PC-9 (cell line): ENCODE results near the gene FRMD8. TPM values are rescaled to one million over a fixed set of nuclear protein-coding genes. Genes with fewer than 3 reads are reported as not detected.

Experiments
- Bru-seq: library from RNA; stranded (reverse); fragments of 400-500 nt; gene quantifications from one replicate; lab custom pipeline; 2021; lab: Mats Ljungman, UMichigan
- BruChase-seq, 2 experiments: library from RNA; stranded (reverse); fragments of 400-500 nt; gene quantifications; one replicate each; lab custom pipeline; 2021; lab: Mats Ljungman, UMichigan
- BruUV-seq: library from RNA; stranded (reverse); fragments of 400-500 nt; replicated peaks from 2 replicates; lab custom pipeline; 2021; lab: Mats Ljungman, UMichigan
- CTCF ChIA-PET: fragments of 300-600 bp; sonication (Branson Sonifier 250); formaldehyde crosslinking; loops from one replicate; lab custom pipeline; 2022; ENCODE audit warnings: antibody characterized with exemption; lab: Charles Lee
- POLR2A ChIA-PET: fragments of 300-600 bp; sonication (Branson Sonifier 250); formaldehyde crosslinking; loops from one replicate; lab custom pipeline; 2022; ENCODE audit warnings: antibody characterized with exemption; ENCODE audit not compliant: unreplicated experiment; lab: Charles Lee
- DNase-seq, 2 experiments: peaks; one replicate each; pipeline versions ENCODE4 v3.0.0 to v3.0.0-alpha.2; 2015 to 2022; ENCODE audit warnings: mixed read lengths in 1 of 2
- H2AFZ ChIP-seq: fragments of 200-600 bp; sonication (generic); 2 replicates; pipeline ENCODE4 v1.8.1; 2017; ENCODE audit warnings: antibody characterized with exemption
- H3F3A ChIP-seq: fragments of 200-600 bp; sonication (generic); 2 replicates; pipeline ENCODE4 v1.8.1; 2017; ENCODE audit warnings: antibody characterized with exemption, mild to moderate bottlenecking, low read depth; ENCODE audit not compliant: insufficient read depth
- H3K27ac ChIP-seq: fragments of 200-600 bp; sonication (generic); 2 replicates; pipeline ENCODE4 v1.6.1; 2016; ENCODE audit warnings: mixed run types
- H3K27me3 ChIP-seq: fragments of 200-600 bp; sonication (generic); 2 replicates; pipeline ENCODE4 v1.6.1; 2016; ENCODE audit warnings: low read depth, mixed run types; ENCODE audit not compliant: insufficient read depth
- H3K36me3 ChIP-seq: fragments of 200-600 bp; sonication (generic); 2 replicates; pipeline ENCODE4 v1.6.1; 2016; ENCODE audit warnings: low read depth, mixed run types
- H3K4me1 ChIP-seq: fragments of 200-600 bp; sonication (generic); replicated peaks from 2 replicates; pipeline ENCODE4 v1.6.1; 2016; ENCODE audit warnings: mixed run types; ENCODE audit not compliant: insufficient read depth
- H3K4me2 ChIP-seq: fragments of 200-600 bp; sonication (generic); 2 replicates; pipeline ENCODE4 v1.6.1; 2017; ENCODE audit warnings: mixed run types
- H3K4me3 ChIP-seq: fragments of 200-600 bp; sonication (generic); 2 replicates; pipeline ENCODE4 v1.6.1; 2016; ENCODE audit warnings: mixed run types
- H3K79me2 ChIP-seq: fragments of 200-600 bp; sonication (generic); 2 replicates; pipeline ENCODE4 v1.6.1; 2017; ENCODE audit warnings: low read depth, mixed run types
- H3K9me2 ChIP-seq: fragments of 200-600 bp; sonication (generic); 2 replicates; pipeline ENCODE4 v1.8.1; 2017; ENCODE audit warnings: mild to moderate bottlenecking; ENCODE audit not compliant: insufficient read depth
- H3K9me3 ChIP-seq: fragments of 200-600 bp; sonication (generic); 2 replicates; pipeline ENCODE4 v1.8.1; 2016; ENCODE audit warnings: low read depth; ENCODE audit not compliant: insufficient read depth
- H4K20me1 ChIP-seq: fragments of 200-600 bp; sonication (generic); 2 replicates; pipeline ENCODE4 v1.8.1; 2017; ENCODE audit not compliant: insufficient read depth
- EZH2 ChIP-seq: fragments of 200-600 bp; sonication (generic); IDR thresholded peaks from 2 replicates; pipeline ENCODE4 v1.8.0; 2017; ENCODE audit warnings: antibody characterized with exemption, low read depth
- intact Hi-C: fragments of 100-400 bp; cut with micrococcal nuclease; formaldehyde crosslinking; loops from one replicate; pipeline ENCODE4 v1.10.0; 2022; ENCODE audit not compliant: unreplicated experiment
- long read RNA-seq: library from polyadenylated mRNA; stranded (forward); transcript quantifications from one replicate; pipeline ENCODE4 v2.0.0, GENCODE V29; 2022
- total RNA-seq: library from RNA; stranded (reverse); gene quantifications from 2 replicates; pipeline ENCODE4 v1.2.3, GENCODE V29; 2021
- TF ChIP-seq, protein P1 (sequence below): fragments of 200-600 bp; sonication (generic); conservative IDR thresholded peaks from 2 replicates; pipeline ENCODE4 v1.6.1; 2017; ENCODE audit warnings: mixed run types, antibody characterized with exemption, mild to moderate bottlenecking, moderate library complexity

The FRMD8 gene, protein sequence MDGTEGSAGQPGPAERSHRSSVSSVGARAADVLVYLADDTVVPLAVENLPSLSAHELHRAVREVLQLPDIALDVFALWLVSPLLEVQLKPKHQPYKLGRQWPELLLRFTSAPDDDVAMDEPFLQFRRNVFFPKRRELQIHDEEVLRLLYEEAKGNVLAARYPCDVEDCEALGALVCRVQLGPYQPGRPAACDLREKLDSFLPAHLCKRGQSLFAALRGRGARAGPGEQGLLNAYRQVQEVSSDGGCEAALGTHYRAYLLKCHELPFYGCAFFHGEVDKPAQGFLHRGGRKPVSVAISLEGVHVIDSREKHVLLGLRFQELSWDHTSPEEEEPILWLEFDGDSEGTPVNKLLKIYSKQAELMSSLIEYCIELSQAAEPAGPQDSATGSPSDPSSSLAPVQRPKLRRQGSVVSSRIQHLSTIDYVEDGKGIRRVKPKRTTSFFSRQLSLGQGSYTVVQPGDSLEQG
- total RNA-seq (32.4 and 48.9 TPM in 2 replicates), Bru-seq, nascent RNA (percentile 57 among the genes with signal in this experiment), BruChase-seq, experiment 1, labeled RNA remaining after a 2-hour chase (percentile 64 among the genes with signal in this experiment), BruChase-seq, experiment 2, labeled RNA remaining after a 6-hour chase (percentile 71 among the genes with signal in this experiment)
- long read RNA-seq, transcript FRMD8-201 (11 exons, 3,723 nt): major isoform, 21 of 41 reads
- long read RNA-seq, transcript FRMD8-203 (10 exons, 1,818 nt): minor isoform, 6 of 41 reads
- long read RNA-seq, partial matches to known transcripts: 9 of 41 reads
- long read RNA-seq, other reads (novel, unspliced or antisense): 4 of 41 reads

DNA sequence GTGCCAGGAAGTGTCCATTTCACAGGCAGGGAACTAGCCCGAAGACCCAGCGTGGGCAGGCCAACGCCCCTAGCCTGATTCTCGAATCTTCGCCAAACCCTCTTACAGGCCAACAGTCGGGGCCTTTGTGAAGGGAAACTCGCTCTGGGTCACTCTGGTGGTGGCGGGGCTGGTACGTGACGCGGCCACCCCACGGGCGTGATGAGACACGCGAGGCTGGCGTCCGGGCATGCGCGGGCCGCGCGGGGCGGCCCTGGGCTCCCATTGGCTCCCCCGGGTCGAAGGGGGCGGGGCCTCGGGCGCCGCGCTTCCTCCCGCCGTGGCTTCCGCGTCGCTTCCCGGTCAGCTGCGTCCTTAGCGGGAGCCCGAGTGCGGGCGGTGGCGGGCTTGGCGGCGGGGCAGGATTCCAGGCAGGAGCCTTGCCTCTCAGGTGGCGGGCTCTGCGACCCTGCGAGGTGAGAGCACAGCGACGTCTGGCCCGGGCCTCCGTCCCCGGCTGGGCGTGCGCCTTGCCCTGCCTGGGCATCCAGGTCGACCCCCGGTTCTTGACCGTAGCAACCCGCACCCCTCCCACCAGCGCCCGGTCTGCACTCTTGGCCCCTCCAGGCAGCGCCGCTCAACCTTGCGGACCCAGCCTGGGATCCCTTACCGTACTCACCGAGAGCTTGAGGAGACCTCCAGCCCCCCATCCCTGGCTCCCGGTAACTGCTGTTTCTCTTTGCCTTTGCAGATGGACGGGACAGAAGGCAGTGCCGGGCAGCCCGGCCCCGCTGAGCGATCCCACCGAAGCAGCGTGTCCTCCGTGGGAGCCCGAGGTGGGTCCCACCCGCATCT lies at the start of gene FRMD8:
Gene FRMD8 (plus strand): TSS at position 331 of the 834 bp plus-strand sequence. CDS start 400 bp downstream, at position 731.
- Histone ChIP-seq H2AFZ (peak within 1 kb of the TSS; percentile 83), H3K27ac (peak within 1 kb of the TSS; percentile 93), H3K9me3 (no peaks in the 10 kb centered on the region), H3K4me2 (peak within 1 kb of the TSS; percentile 100), H3F3A (peaks cover 37% of the 10 kb centered on the region), H3K36me3 (no peaks in the 10 kb centered on the region), H4K20me1 (no peaks in the 10 kb centered on the region), H3K79me2 (peaks cover 12% of the 10 kb centered on the region; the same call in 1 of the 2 replicates), H3K4me3 (peak within 1 kb of the TSS; percentile 74), H3K4me1 (peaks cover 52% of the 10 kb centered on the region), H3K9me2 (no peaks in the 10 kb centered on the region), H3K27me3 (no peaks in the 10 kb centered on the region)
- ChIA-PET POLR2A (interaction anchor here (0.7 kb wide), 1 partner anchor 85 kb away, joined by 3 read pairs; no protein-coding TSS in a partner anchor), CTCF (interaction anchor here (0.6 to 1.0 kb wide), 2 partner anchors 30 to 186 kb away, joined by 3 to 4 read pairs; no protein-coding TSS in a partner anchor)
- TSS peak; percentile 20 for BruUV-seq
- intact Hi-C loops: no loop called here
- TF ChIP-seq, protein P1, sequence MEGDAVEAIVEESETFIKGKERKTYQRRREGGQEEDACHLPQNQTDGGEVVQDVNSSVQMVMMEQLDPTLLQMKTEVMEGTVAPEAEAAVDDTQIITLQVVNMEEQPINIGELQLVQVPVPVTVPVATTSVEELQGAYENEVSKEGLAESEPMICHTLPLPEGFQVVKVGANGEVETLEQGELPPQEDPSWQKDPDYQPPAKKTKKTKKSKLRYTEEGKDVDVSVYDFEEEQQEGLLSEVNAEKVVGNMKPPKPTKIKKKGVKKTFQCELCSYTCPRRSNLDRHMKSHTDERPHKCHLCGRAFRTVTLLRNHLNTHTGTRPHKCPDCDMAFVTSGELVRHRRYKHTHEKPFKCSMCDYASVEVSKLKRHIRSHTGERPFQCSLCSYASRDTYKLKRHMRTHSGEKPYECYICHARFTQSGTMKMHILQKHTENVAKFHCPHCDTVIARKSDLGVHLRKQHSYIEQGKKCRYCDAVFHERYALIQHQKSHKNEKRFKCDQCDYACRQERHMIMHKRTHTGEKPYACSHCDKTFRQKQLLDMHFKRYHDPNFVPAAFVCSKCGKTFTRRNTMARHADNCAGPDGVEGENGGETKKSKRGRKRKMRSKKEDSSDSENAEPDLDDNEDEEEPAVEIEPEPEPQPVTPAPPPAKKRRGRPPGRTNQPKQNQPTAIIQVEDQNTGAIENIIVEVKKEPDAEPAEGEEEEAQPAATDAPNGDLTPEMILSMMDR: no peak
- no peak for TF ChIP-seq EZH2
- DNase-seq: peak; percentile 66 to 90

DNA sequence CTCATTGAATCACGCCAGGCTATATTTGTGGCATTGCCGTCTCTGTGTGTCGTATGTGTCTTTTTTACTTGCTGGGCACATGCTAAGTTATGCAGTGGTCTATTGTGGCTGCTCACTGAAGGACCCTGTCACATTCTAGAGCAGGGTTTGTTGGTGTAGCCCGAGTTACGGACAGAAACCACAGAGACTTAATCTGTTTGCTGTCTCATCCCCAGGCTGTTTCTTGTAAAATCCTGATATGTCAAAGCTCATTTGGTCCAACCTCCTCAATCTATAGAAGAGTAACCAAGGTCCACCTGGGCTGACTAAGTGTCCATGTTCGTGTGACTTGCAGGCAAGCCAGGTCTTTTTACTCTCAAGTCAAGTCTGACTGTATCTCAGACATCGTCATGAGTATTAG lies 47.8 kb upstream of the FRMD8 start:
- Histone ChIP-seq H2AFZ (no peak overlapping the region), H3K4me2 (no peak overlapping the region), H3K27ac (no peak overlapping the region), H3K27me3 (no peaks in the 10 kb centered on the region), H3K9me3 (no peaks in the 10 kb centered on the region), H4K20me1 (peaks cover 24% of the 10 kb centered on the region), H3K4me3 (no peak overlapping the region), H3K4me1 (peaks cover 12% of the 10 kb centered on the region), H3K79me2 (peaks cover 53% of the 10 kb centered on the region), H3K9me2 (no peaks in the 10 kb centered on the region), H3K36me3 (peaks cover 35% of the 10 kb centered on the region), H3F3A (peaks cover 10% of the 10 kb centered on the region)
- POLR2A ChIA-PET: no interaction called here
- DNase-seq: no peak
- CTCF ChIA-PET: interaction anchor here (0.5 to 1.0 kb wide), 3 partner anchors 9 to 1555 kb away, joined by 4 to 14 read pairs (median 4); no protein-coding TSS in a partner anchor
- no peak for TF ChIP-seq EZH2
- TF ChIP-seq, protein P1: no peak
- intact Hi-C loops: no loop called here
- BruUV-seq: no TSS peak

DNA sequence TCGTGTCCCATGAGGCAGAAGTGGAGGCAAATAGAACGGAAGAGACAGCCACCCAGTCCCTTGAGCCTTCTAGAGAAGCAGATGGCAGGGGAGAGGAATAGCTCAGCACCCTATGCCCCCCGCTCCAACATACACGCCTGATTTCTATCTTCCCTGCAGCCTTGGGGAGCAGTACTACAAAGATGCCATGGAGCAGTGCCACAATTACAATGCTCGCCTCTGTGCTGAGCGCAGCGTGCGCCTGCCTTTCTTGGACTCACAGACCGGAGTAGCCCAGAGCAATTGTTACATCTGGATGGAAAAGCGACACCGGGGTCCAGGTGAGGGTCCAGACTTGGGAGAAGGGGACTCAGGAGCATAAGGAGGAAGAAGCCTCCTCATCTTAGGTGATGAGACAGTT lies 46.2 kb upstream of the FRMD8 start:
- ChIA-PET CTCF (no interaction called here), POLR2A (no interaction called here)
- Histone ChIP-seq H3K4me1 (peaks cover 4% of the 10 kb centered on the region), H3K9me3 (no peaks in the 10 kb centered on the region), H3K27me3 (no peaks in the 10 kb centered on the region), H3K4me3 (no peak overlapping the region), H3K79me2 (peaks cover 38% of the 10 kb centered on the region), H4K20me1 (peaks cover 24% of the 10 kb centered on the region), H3K4me2 (no peak overlapping the region), H3K27ac (no peak overlapping the region), H2AFZ (no peak overlapping the region), H3K36me3 (peaks cover 48% of the 10 kb centered on the region), H3K9me2 (no peaks in the 10 kb centered on the region), H3F3A (peaks cover 10% of the 10 kb centered on the region)
- intact Hi-C loops: no loop called here
- DNase-seq: no peak
- TF ChIP-seq, protein P1: no peak
- TF ChIP-seq EZH2: no peak
- no TSS peak for BruUV-seq
